Panc1 (cell line): Measurements from ENCODE around the gene CES3.

Experiments
- TF ChIP-seq, protein P1 (sequence below): fragments of 450-650 bp; IDR thresholded peaks from 2 replicates; pipeline ENCODE4 v1.5.1; 2017; ENCODE audit warnings: mild to moderate bottlenecking
- TF ChIP-seq, protein P2 (sequence below), 2 experiments: IDR thresholded peaks; 2 replicates each; pipeline ENCODE4 v1.6.1; 2011 to 2012; ENCODE audit warnings: low read depth in 2 of 2, control low read depth in 1 of 2, low read length in 1 of 2, mild to moderate bottlenecking in 1 of 2, moderate library complexity in 1 of 2; ENCODE audit not compliant: insufficient read depth in 1 of 2

DNA sequence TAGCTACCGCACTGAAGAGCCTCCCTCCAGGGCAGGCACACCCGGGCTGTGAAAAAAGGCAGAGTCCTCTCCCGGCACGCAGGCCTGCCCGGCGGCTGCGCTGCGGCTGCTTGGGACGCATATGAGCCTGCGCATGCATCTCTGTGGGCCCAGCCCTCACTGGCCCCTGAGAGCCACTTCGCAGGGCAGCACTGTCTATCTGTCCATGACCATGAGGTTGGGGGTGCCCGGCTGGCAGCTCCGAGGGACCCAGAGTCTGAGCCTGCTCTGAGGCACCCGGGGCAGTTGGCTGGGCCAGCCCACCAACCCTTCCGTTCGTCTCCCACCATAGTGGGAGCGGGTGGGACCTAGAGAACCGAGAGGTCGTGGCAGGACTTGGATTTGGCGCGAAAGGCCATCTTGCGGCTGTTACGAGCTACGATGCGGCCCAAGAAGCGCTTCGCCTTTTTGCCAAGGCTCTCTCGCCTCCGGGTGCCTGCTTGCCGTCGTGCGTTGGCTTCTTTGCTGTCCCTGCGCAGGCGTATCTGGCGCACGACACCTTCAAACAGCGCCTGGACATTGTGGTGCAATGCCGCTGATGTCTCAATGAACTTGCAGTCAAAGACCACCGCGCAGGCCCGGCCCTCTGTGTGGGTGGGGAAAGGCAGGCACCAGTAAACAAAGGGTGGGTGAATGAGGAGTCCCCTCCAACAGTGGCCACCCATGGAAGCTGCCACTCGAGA, 39.2 kb upstream of the CES3 start:
- TF ChIP-seq, protein P1, sequence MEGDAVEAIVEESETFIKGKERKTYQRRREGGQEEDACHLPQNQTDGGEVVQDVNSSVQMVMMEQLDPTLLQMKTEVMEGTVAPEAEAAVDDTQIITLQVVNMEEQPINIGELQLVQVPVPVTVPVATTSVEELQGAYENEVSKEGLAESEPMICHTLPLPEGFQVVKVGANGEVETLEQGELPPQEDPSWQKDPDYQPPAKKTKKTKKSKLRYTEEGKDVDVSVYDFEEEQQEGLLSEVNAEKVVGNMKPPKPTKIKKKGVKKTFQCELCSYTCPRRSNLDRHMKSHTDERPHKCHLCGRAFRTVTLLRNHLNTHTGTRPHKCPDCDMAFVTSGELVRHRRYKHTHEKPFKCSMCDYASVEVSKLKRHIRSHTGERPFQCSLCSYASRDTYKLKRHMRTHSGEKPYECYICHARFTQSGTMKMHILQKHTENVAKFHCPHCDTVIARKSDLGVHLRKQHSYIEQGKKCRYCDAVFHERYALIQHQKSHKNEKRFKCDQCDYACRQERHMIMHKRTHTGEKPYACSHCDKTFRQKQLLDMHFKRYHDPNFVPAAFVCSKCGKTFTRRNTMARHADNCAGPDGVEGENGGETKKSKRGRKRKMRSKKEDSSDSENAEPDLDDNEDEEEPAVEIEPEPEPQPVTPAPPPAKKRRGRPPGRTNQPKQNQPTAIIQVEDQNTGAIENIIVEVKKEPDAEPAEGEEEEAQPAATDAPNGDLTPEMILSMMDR = no peak
- TF ChIP-seq, protein P2, sequence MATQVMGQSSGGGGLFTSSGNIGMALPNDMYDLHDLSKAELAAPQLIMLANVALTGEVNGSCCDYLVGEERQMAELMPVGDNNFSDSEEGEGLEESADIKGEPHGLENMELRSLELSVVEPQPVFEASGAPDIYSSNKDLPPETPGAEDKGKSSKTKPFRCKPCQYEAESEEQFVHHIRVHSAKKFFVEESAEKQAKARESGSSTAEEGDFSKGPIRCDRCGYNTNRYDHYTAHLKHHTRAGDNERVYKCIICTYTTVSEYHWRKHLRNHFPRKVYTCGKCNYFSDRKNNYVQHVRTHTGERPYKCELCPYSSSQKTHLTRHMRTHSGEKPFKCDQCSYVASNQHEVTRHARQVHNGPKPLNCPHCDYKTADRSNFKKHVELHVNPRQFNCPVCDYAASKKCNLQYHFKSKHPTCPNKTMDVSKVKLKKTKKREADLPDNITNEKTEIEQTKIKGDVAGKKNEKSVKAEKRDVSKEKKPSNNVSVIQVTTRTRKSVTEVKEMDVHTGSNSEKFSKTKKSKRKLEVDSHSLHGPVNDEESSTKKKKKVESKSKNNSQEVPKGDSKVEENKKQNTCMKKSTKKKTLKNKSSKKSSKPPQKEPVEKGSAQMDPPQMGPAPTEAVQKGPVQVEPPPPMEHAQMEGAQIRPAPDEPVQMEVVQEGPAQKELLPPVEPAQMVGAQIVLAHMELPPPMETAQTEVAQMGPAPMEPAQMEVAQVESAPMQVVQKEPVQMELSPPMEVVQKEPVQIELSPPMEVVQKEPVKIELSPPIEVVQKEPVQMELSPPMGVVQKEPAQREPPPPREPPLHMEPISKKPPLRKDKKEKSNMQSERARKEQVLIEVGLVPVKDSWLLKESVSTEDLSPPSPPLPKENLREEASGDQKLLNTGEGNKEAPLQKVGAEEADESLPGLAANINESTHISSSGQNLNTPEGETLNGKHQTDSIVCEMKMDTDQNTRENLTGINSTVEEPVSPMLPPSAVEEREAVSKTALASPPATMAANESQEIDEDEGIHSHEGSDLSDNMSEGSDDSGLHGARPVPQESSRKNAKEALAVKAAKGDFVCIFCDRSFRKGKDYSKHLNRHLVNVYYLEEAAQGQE (IDR thresholded peaks at IDR 0.05; ENCODE audit: insufficient read depth in 1 of 2, low read depth in 2 of 2, low read length in 1 of 2) = no peak
